Astrocyte (in vitro differentiated cells and primary cell): ENCODE measurements around the gene ATG14. TPM values are rescaled to one million over a fixed set of nuclear protein-coding genes. Genes with fewer than 3 reads are reported as not detected.

Source experiments
- DNase-seq: peaks from one replicate; pipeline ENCODE4 v3.0.0-alpha.2; 2010; ENCODE audit warnings: low read depth
- FAIRE-seq: peaks from 2 replicates; lab custom pipeline; 2011; peaks lifted over from hg19 to GRCh38; lab: Jason Lieb, UNC
- H2AFZ ChIP-seq: 2 replicates; pipeline ENCODE4 v1.6.0; 2012; ENCODE audit warnings: low read depth, low read length, inconsistent platforms
- H3K27ac ChIP-seq: 2 replicates; pipeline ENCODE4 v1.5.1; 2011; ENCODE audit warnings: low read depth, low read length, inconsistent platforms
- H3K27me3 ChIP-seq: 2 replicates; pipeline ENCODE4 v1.6.0; 2011; ENCODE audit warnings: low read length, inconsistent platforms; ENCODE audit not compliant: insufficient read depth
- H3K36me3 ChIP-seq: 2 replicates; pipeline ENCODE4 v1.5.1; 2011; ENCODE audit warnings: low read length, inconsistent platforms; ENCODE audit not compliant: insufficient read depth
- H3K4me1 ChIP-seq: 2 replicates; pipeline ENCODE4 v1.5.1; 2011; ENCODE audit warnings: low read length, inconsistent platforms; ENCODE audit not compliant: insufficient read depth
- H3K4me2 ChIP-seq: 2 replicates; pipeline ENCODE4 v1.6.0; 2012; ENCODE audit warnings: low read length, inconsistent platforms
- H3K4me3 ChIP-seq: 2 replicates; pipeline ENCODE4 v1.5.1; 2011; ENCODE audit warnings: low read depth, mild to moderate bottlenecking, low read length, inconsistent platforms; ENCODE audit not compliant: insufficient read depth
- H3K79me2 ChIP-seq: 2 replicates; pipeline ENCODE4 v1.6.0; 2012; ENCODE audit warnings: mild to moderate bottlenecking, low read length, inconsistent platforms; ENCODE audit not compliant: insufficient read depth
- H3K9ac ChIP-seq: 2 replicates; pipeline ENCODE4 v1.6.0; 2012; ENCODE audit warnings: mild to moderate bottlenecking, low read length, inconsistent platforms
- H3K9me3 ChIP-seq: 2 replicates; pipeline ENCODE4 v1.5.1; 2012; ENCODE audit warnings: low read depth, mild to moderate bottlenecking, low read length, inconsistent platforms; ENCODE audit not compliant: insufficient read depth
- H4K20me1 ChIP-seq: 2 replicates; pipeline ENCODE4 v1.6.0; 2012; ENCODE audit warnings: low read length, inconsistent platforms; ENCODE audit not compliant: insufficient read depth
- H3K27ac Mint-ChIP-seq: one replicate; pipeline ENCODE4 v1.8.0; 2021; ENCODE audit warnings: mild to moderate bottlenecking, mixed read lengths; ENCODE audit not compliant: unreplicated experiment
- H3K27me3 Mint-ChIP-seq: one replicate; pipeline ENCODE4 v1.8.0; 2021; ENCODE audit warnings: low read depth, mixed read lengths; ENCODE audit not compliant: unreplicated experiment
- H3K36me3 Mint-ChIP-seq: one replicate; pipeline ENCODE4 v1.8.0; 2021; ENCODE audit warnings: low read depth, mixed read lengths; ENCODE audit not compliant: unreplicated experiment
- H3K4me1 Mint-ChIP-seq: one replicate; pipeline ENCODE4 v1.8.0; 2021; ENCODE audit warnings: low read depth, mixed read lengths; ENCODE audit not compliant: unreplicated experiment
- H3K4me3 Mint-ChIP-seq: one replicate; pipeline ENCODE4 v1.8.0; 2021; ENCODE audit warnings: mild to moderate bottlenecking, moderate library complexity, mixed read lengths; ENCODE audit not compliant: unreplicated experiment
- H3K9me3 Mint-ChIP-seq: one replicate; pipeline ENCODE4 v1.8.0; 2021; ENCODE audit warnings: mild to moderate bottlenecking, mixed read lengths; ENCODE audit not compliant: unreplicated experiment
- CTCF ChIP-seq: IDR thresholded peaks from 2 replicates; pipeline ENCODE4 v1.5.1; 2011; ENCODE audit warnings: low read depth, mild to moderate bottlenecking, inconsistent platforms, low read length, moderate library complexity; ENCODE audit not compliant: insufficient read depth
- EZH2 ChIP-seq: IDR thresholded peaks from 2 replicates; pipeline ENCODE4 v1.6.1; 2012; ENCODE audit warnings: mild to moderate bottlenecking, low read length, inconsistent platforms; ENCODE audit not compliant: insufficient read depth
- total RNA-seq: library from RNA; stranded (reverse); gene quantifications from 2 replicates; pipeline ENCODE4 v1.2.1, GENCODE V29; 2021

ATG14 gene
- total RNA-seq, 1 donor from 2014 or later = 11.5 TPM

- Mint-ChIP-seq H3K27ac (peak overlapping the region; percentile 58), H3K36me3 (peaks cover 17% of the 10 kb centered on the region), H3K9me3 (no peaks in the 10 kb centered on the region), H3K27me3 (no peaks in the 10 kb centered on the region), H3K4me1 (peaks cover 14% of the 10 kb centered on the region), H3K4me3 (no peak overlapping the region)
- Histone ChIP-seq H3K27ac (peak overlapping the region; percentile 18), H3K4me3 (no peak overlapping the region), H3K9me3 (no peaks in the 10 kb centered on the region), H2AFZ (no peak overlapping the region), H3K36me3 (peaks cover 3% of the 10 kb centered on the region), H3K79me2 (no peaks in the 10 kb centered on the region), H3K4me2 (no peak overlapping the region), H3K4me1 (peaks cover 13% of the 10 kb centered on the region), H4K20me1 (no peaks in the 10 kb centered on the region), H3K9ac (no peak overlapping the region), H3K27me3 (no peaks in the 10 kb centered on the region)
- DNase-seq (peak; percentile 84), FAIRE-seq (peak; percentile 68)
- TF ChIP-seq EZH2 = no peak
- no peak for TF ChIP-seq CTCF
Observed at GRCh38 chr14:55389330-55389729, 22.3 kb downstream of the ATG14 start.

- peaks cover 18% of the 10 kb centered on the region for H3K4me1 ChIP-seq
- DNase-seq (peak; percentile 89), FAIRE-seq (no peak)
- no peak overlapping the region for H3K4me3 Mint-ChIP-seq
- H3K4me2 ChIP-seq = no peak overlapping the region
- H3K27ac ChIP-seq = no peak overlapping the region
- H3K9ac ChIP-seq = no peak overlapping the region
- H3K79me2 ChIP-seq = no peaks in the 10 kb centered on the region
- no peaks in the 10 kb centered on the region for H3K27me3 ChIP-seq
- H3K27ac Mint-ChIP-seq = no peak overlapping the region
- H3K9me3 Mint-ChIP-seq = no peaks in the 10 kb centered on the region
- no peak overlapping the region for H3K4me3 ChIP-seq
- H3K36me3 Mint-ChIP-seq = peaks cover 17% of the 10 kb centered on the region
- H4K20me1 ChIP-seq = no peaks in the 10 kb centered on the region
- H3K4me1 Mint-ChIP-seq = peaks cover 18% of the 10 kb centered on the region
- no peaks in the 10 kb centered on the region for H3K27me3 Mint-ChIP-seq
- no peaks in the 10 kb centered on the region for H3K9me3 ChIP-seq
- TF ChIP-seq EZH2 (no peak), CTCF (no peak)
- H3K36me3 ChIP-seq = peaks cover 3% of the 10 kb centered on the region
- H2AFZ ChIP-seq = no peak overlapping the region
Observed at GRCh38 chr14:55388160-55388559, 23.5 kb downstream of the ATG14 start.

GRCh38 chr14:55387121-55387520 lies 24.5 kb downstream of the ATG14 start:
- H3K27me3 ChIP-seq = no peaks in the 10 kb centered on the region
- Mint-ChIP-seq H3K36me3 (peaks cover 17% of the 10 kb centered on the region), H3K9me3 (no peaks in the 10 kb centered on the region), H3K27ac (no peak overlapping the region), H3K27me3 (no peaks in the 10 kb centered on the region), H3K4me1 (peaks cover 22% of the 10 kb centered on the region), H3K4me3 (no peak overlapping the region)
- H2AFZ ChIP-seq = no peak overlapping the region
- no peaks in the 10 kb centered on the region for H4K20me1 ChIP-seq
- DNase-seq (no peak), FAIRE-seq (no peak)
- H3K79me2 ChIP-seq = no peaks in the 10 kb centered on the region
- no peaks in the 10 kb centered on the region for H3K9me3 ChIP-seq
- no peak for TF ChIP-seq CTCF
- no peak overlapping the region for H3K4me3 ChIP-seq
- no peak overlapping the region for H3K27ac ChIP-seq
- H3K4me1 ChIP-seq = peaks cover 26% of the 10 kb centered on the region
- H3K4me2 ChIP-seq = no peak overlapping the region
- H3K36me3 ChIP-seq = peaks cover 3% of the 10 kb centered on the region
- H3K9ac ChIP-seq = no peak overlapping the region
